Ammon's horn (tissue), 1 donor: ENCODE results near the gene SLC25A5.
"Not testable (repeated sequence)": the region's sequence is repeated elsewhere in the genome, so short reads cannot be mapped to it uniquely, and the experiment has no call there.

ENCODE experiments used
- DNase-seq: peaks from one replicate; pipeline ENCODE4 v3.0.0-alpha.2; 2016; ENCODE audit warnings: low spot score

Gene SLC25A5

GRCh38 chrX:119477812-119478232 is 9.6 kb downstream of the SLC25A5 start:
- DNase-seq, result no peak

GRCh38 chrX:119478504-119478903 is 10.3 kb downstream of the SLC25A5 start:
- DNase-seq, result no peak

- no peak for DNase-seq
Measured at GRCh38 chrX:119479845-119480244, 11.6 kb downstream of the SLC25A5 start.

- no peak for DNase-seq
Measured at GRCh38 chrX:119481323-119481801, 13.1 kb downstream of the SLC25A5 start.

- DNase-seq, result no peak
Measured at GRCh38 chrX:119482041-119482440, 13.8 kb downstream of the SLC25A5 start.

GRCh38 chrX:119482481-119483480 is 14.5 kb downstream of the SLC25A5 start:
- peak; percentile 58 for DNase-seq

- no peak for DNase-seq
Measured at GRCh38 chrX:119486745-119487144, 18.5 kb downstream of the SLC25A5 start.

GRCh38 chrX:119487766-119488165 is 19.5 kb downstream of the SLC25A5 start:
- DNase-seq, result not testable (repeated sequence)

- DNase-seq, result peak; percentile 49
Measured at GRCh38 chrX:119488749-119489148, 20.5 kb downstream of the SLC25A5 start.

- DNase-seq, result no peak
Measured at GRCh38 chrX:119489212-119490074, 21.2 kb downstream of the SLC25A5 start.

GRCh38 chrX:119492463-119492862 is 24.2 kb downstream of the SLC25A5 start:
- DNase-seq, result no peak

- not testable (repeated sequence) for DNase-seq
Measured at GRCh38 chrX:119493851-119494495, 25.7 kb downstream of the SLC25A5 start.

- DNase-seq, result no peak
Measured at GRCh38 chrX:119495734-119496726, 27.8 kb downstream of the SLC25A5 start.

GRCh38 chrX:119497185-119497584 is 28.9 kb downstream of the SLC25A5 start:
- no peak for DNase-seq

GRCh38 chrX:119500061-119500800 is 32.0 kb downstream of the SLC25A5 start:
- no peak for DNase-seq

GRCh38 chrX:119501511-119502148 is 33.4 kb downstream of the SLC25A5 start:
- DNase-seq, result no peak

- peak; percentile 9 for DNase-seq
Measured at GRCh38 chrX:119502727-119503483, 34.7 kb downstream of the SLC25A5 start.

GRCh38 chrX:119503484-119503861 is 35.2 kb downstream of the SLC25A5 start:
- DNase-seq, result no peak

GRCh38 chrX:119505145-119505544 is 36.9 kb downstream of the SLC25A5 start:
- not testable (repeated sequence) for DNase-seq
